ENCODE data around the gene ASCC1. TPM values are rescaled to one million over a fixed set of nuclear protein-coding genes. Genes with fewer than 3 reads are reported as not detected.
"Not testable (repeated sequence)": the region's sequence is repeated elsewhere in the genome, so short reads cannot be mapped to it uniquely, and the experiment has no call there.

ASCC1 gene
- total and polyA plus RNA-seq, 2 experiments from 2014 or later: 13.7 to 37.2 TPM

GRCh38 chr10:72156223-72156622 is 59.9 kb downstream of the ASCC1 start:
- no peaks in the 10 kb centered on the region for H3K27me3 ChIP-seq (ENCODE audit: insufficient read depth)
- Mint-ChIP-seq H3K36me3 (ENCODE audit: low read depth) (peaks cover 6% of the 10 kb centered on the region), H3K4me1 (no peaks in the 10 kb centered on the region), H3K27me3 (ENCODE audit: insufficient read depth, low read depth, poor library complexity) (no peaks in the 10 kb centered on the region), H3K9me3 (no peaks in the 10 kb centered on the region), H3K4me3 (no peak overlapping the region), H3K27ac (no peak overlapping the region)
- H3K9me2 ChIP-seq (ENCODE audit: insufficient read depth): no peaks in the 10 kb centered on the region
- DNase-seq (ENCODE audit: low spot score): no peak
- no peaks in the 10 kb centered on the region for H4K20me1 ChIP-seq (replicated peaks; ENCODE audit: insufficient read depth)
- no peaks in the 10 kb centered on the region for H3K79me2 ChIP-seq (replicated peaks; ENCODE audit: insufficient read depth)
- H3K4me2 ChIP-seq: no peak overlapping the region
- H2AFZ ChIP-seq: no peak overlapping the region
- H3K4me1 ChIP-seq (ENCODE audit: insufficient read depth): no peaks in the 10 kb centered on the region
- no peak overlapping the region for H3K27ac ChIP-seq (ENCODE audit: low read depth)
- ATAC-seq: no peak
- TF ChIP-seq STAT1 (IDR thresholded peaks at IDR 0.05; ENCODE audit: unreplicated experiment) (no peak), POLR2AphosphoS5 (IDR thresholded peaks at IDR 0.05; ENCODE audit: low read depth) (no peak), CTCF (conservative IDR thresholded peaks at IDR 0.05; ENCODE audit: low read depth in 2 of 2) (no peak)
- no peaks in the 10 kb centered on the region for H3K36me3 ChIP-seq (ENCODE audit: insufficient read depth)
- no peak overlapping the region for H3K4me3 ChIP-seq
- no peaks in the 10 kb centered on the region for H3F3A ChIP-seq (replicated peaks; ENCODE audit: low read depth)

GRCh38 chr10:72152286-72152685 is 63.8 kb downstream of the ASCC1 start:
- Histone ChIP-seq H3K9me2 (ENCODE audit: insufficient read depth) (no peaks in the 10 kb centered on the region), H3F3A (replicated peaks; ENCODE audit: low read depth) (no peaks in the 10 kb centered on the region), H3K4me2 (no peak overlapping the region), H3K79me2 (replicated peaks; ENCODE audit: insufficient read depth) (no peaks in the 10 kb centered on the region), H3K4me3 (no peak overlapping the region), H3K27me3 (ENCODE audit: insufficient read depth) (no peaks in the 10 kb centered on the region), H4K20me1 (replicated peaks; ENCODE audit: insufficient read depth) (no peaks in the 10 kb centered on the region), H3K36me3 (ENCODE audit: insufficient read depth) (no peaks in the 10 kb centered on the region), H3K27ac (ENCODE audit: low read depth) (no peak overlapping the region), H3K4me1 (ENCODE audit: insufficient read depth) (no peaks in the 10 kb centered on the region), H2AFZ (no peak overlapping the region)
- H3K36me3 Mint-ChIP-seq (ENCODE audit: low read depth): peaks cover 13% of the 10 kb centered on the region
- TF ChIP-seq ETS1 (IDR thresholded peaks at IDR 0.05) (no peak), NANOG (IDR thresholded peaks at IDR 0.05; ENCODE audit: borderline replicate concordance) (no peak), ZNF462 (CRISPR knock-in tag; IDR thresholded peaks at IDR 0.05) (no peak)
- ATAC-seq (no peak), DNase-seq (ENCODE audit: low spot score) (no peak)
- peaks cover 2% of the 10 kb centered on the region for H3K27me3 Mint-ChIP-seq (ENCODE audit: insufficient read depth, low read depth, poor library complexity)
- H3K9me3 Mint-ChIP-seq: no peaks in the 10 kb centered on the region
- no peak overlapping the region for H3K27ac Mint-ChIP-seq
- no peak overlapping the region for H3K4me3 Mint-ChIP-seq
- no peaks in the 10 kb centered on the region for H3K4me1 Mint-ChIP-seq

GRCh38 chr10:72150746-72151478 is 65.2 kb downstream of the ASCC1 start:
- H3K4me3 ChIP-seq; H2AFZ ChIP-seq; DNase-seq (ENCODE audit: low spot score); H3K4me1 Mint-ChIP-seq; H3K36me3 ChIP-seq (ENCODE audit: insufficient read depth); H3K27ac ChIP-seq (ENCODE audit: low read depth); H3K27ac Mint-ChIP-seq; H3K27me3 Mint-ChIP-seq (ENCODE audit: insufficient read depth, low read depth, poor library complexity); H3K4me2 ChIP-seq; H3K9me3 Mint-ChIP-seq; H3K4me3 Mint-ChIP-seq; H3F3A ChIP-seq (replicated peaks; ENCODE audit: low read depth); H3K79me2 ChIP-seq (replicated peaks; ENCODE audit: insufficient read depth); H4K20me1 ChIP-seq (replicated peaks; ENCODE audit: insufficient read depth); H3K9me2 ChIP-seq (ENCODE audit: insufficient read depth); ATAC-seq; H3K27me3 ChIP-seq (ENCODE audit: insufficient read depth): not testable (repeated sequence)
- H3K4me1 ChIP-seq (ENCODE audit: insufficient read depth): peaks cover 11% of the 10 kb centered on the region
- H3K36me3 Mint-ChIP-seq (ENCODE audit: low read depth): peaks cover 13% of the 10 kb centered on the region

All from GM23338 (cell line).